ENCODE measurements around the gene CDK14.

DNA sequence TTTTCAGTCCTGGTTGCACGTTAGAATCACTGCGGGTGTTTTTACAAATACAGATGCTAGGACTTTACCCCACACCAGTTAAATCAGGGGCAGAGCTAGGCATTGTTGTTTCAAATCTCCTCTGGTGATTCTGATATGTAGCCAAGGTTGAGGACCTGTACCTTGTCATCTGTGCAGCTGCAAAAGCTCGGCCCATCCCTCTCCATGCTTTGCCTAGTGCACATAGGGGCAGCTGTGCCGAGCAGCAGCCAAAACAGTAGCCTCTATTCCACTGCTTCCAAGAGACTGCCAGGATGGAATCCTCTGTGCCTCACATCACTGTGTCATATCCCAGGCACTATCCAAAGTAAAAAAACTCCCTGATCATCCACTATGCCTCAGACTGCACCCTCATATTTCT is 181.3 kb downstream of the CDK14 start:
- TF ChIP-seq MAX (CRISPR knock-in tag; IDR thresholded peaks at IDR 0.05): no peak
- no peak for TF ChIP-seq CREB1 (CRISPR knock-in tag; IDR thresholded peaks at IDR 0.05)
- no peak for TF ChIP-seq FOXJ3 (CRISPR knock-in tag; IDR thresholded peaks at IDR 0.05; ENCODE audit: borderline replicate concordance)
- TF ChIP-seq, protein P1, sequence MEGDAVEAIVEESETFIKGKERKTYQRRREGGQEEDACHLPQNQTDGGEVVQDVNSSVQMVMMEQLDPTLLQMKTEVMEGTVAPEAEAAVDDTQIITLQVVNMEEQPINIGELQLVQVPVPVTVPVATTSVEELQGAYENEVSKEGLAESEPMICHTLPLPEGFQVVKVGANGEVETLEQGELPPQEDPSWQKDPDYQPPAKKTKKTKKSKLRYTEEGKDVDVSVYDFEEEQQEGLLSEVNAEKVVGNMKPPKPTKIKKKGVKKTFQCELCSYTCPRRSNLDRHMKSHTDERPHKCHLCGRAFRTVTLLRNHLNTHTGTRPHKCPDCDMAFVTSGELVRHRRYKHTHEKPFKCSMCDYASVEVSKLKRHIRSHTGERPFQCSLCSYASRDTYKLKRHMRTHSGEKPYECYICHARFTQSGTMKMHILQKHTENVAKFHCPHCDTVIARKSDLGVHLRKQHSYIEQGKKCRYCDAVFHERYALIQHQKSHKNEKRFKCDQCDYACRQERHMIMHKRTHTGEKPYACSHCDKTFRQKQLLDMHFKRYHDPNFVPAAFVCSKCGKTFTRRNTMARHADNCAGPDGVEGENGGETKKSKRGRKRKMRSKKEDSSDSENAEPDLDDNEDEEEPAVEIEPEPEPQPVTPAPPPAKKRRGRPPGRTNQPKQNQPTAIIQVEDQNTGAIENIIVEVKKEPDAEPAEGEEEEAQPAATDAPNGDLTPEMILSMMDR (IDR thresholded peaks at IDR 0.05): no peak
- no peak for TF ChIP-seq NFE2L1 (CRISPR knock-in tag; IDR thresholded peaks at IDR 0.05)
- no peak for TF ChIP-seq ZNF423 (CRISPR knock-in tag; IDR thresholded peaks at IDR 0.05)
- TF ChIP-seq, protein P2, sequence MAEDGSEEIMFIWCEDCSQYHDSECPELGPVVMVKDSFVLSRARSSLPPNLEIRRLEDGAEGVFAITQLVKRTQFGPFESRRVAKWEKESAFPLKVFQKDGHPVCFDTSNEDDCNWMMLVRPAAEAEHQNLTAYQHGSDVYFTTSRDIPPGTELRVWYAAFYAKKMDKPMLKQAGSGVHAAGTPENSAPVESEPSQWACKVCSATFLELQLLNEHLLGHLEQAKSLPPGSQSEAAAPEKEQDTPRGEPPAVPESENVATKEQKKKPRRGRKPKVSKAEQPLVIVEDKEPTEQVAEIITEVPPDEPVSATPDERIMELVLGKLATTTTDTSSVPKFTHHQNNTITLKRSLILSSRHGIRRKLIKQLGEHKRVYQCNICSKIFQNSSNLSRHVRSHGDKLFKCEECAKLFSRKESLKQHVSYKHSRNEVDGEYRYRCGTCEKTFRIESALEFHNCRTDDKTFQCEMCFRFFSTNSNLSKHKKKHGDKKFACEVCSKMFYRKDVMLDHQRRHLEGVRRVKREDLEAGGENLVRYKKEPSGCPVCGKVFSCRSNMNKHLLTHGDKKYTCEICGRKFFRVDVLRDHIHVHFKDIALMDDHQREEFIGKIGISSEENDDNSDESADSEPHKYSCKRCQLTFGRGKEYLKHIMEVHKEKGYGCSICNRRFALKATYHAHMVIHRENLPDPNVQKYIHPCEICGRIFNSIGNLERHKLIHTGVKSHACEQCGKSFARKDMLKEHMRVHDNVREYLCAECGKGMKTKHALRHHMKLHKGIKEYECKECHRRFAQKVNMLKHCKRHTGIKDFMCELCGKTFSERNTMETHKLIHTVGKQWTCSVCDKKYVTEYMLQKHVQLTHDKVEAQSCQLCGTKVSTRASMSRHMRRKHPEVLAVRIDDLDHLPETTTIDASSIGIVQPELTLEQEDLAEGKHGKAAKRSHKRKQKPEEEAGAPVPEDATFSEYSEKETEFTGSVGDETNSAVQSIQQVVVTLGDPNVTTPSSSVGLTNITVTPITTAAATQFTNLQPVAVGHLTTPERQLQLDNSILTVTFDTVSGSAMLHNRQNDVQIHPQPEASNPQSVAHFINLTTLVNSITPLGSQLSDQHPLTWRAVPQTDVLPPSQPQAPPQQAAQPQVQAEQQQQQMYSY (CRISPR knock-in tag; IDR thresholded peaks at IDR 0.05): no peak
- TF ChIP-seq JUN (CRISPR knock-in tag; IDR thresholded peaks at IDR 0.05): no peak
- no peak for TF ChIP-seq FOXP1 (CRISPR knock-in tag; IDR thresholded peaks at IDR 0.05; ENCODE audit: borderline replicate concordance)
